Stimulated activated CD8-positive, alpha-beta memory T cell treated with anti-CD3 and anti-CD28 coated beads, Interleukin-4, amount 100 ng/mL, for 1 hour (primary cell): ENCODE results near the gene TVP23A.

Experiments used
- DNase-seq, 2 donors: peaks; one replicate each; pipeline ENCODE4 v3.0.0-alpha.2; 2020; ENCODE audit warnings: low read depth in 2 of 2, low spot score in 1 of 2

TVP23A gene

GRCh38 chr16:10817963-10818941 is at the start of gene TVP23A:
Gene TVP23A, minus strand, starts transcription at chr16:10818794. Its CDS starts 301 bp downstream, at chr16:10818493.
- no peak for DNase-seq

DNA sequence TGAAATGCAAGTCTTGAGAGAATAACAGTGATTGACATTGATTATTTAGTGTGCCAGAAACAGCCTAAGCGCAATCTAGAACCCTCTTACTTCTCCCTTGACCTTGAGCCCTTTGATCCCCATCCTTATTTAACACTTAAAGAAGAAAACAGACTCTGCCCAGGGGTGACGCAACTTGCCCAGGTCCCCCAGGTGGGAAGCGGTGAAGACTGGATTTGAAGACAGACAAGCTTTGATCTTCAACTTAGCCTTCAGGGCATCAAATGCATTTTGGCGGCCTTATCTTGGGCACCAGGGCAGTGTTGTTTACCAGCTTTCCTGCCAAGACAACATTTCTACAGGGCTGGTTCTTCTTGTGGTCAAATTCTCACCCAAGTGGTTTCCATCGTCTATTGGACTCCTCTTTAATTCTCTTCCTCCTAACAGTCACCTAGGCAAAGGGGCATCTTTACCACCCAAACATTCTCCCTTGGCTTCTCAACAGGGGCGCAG is 49.6 kb upstream of the TVP23A start:
- DNase-seq: no peak

GRCh38 chr16:10867199-10867598 is 48.6 kb upstream of the TVP23A start:
- no peak for DNase-seq

DNA sequence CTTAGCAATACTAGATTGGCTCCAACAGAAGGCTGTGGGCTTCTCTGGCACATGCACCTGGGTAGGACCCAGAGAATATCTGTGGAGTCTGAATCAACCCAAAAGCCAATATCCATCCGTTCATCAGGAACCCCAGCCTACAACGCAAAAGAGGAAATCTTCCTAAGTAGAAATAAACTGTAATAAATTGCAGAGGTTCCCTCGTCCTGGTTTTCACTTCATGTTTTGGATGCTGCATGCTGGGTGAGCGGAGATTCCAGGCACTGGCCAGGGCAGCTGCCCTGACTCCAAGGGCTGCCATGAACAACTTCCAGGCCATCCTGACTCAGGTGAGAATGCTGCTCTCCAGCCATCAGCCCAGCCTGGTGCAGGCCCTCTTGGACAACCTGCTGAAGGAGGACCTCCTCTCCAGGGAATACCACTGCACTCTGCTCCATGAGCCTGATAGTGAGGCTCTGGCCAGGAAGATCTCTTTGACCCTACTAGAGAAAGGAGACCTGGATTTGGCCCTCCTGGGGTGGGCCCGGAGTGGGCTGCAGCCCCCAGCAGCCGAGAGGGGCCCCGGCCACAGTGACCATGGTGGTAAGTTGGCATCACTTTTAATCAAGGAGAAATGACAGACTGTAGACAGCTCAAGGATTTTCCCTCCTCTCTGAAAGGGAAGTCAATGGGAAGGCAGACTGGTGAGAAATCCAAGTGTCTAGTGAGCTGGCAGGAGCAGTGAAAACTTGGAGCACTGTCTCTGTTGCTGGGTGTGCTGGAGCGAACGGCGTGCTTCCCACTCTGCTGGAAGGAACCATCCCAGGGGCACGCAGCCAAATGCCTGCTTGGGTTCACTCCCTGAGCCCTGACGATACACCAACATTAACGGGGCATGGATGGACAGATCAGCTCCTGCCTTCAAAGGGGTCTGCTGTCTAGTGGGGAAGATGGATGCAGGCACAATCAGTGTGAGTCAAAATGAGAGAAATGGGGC is 47.7 kb upstream of the TVP23A start:
- DNase-seq: no peak

DNA sequence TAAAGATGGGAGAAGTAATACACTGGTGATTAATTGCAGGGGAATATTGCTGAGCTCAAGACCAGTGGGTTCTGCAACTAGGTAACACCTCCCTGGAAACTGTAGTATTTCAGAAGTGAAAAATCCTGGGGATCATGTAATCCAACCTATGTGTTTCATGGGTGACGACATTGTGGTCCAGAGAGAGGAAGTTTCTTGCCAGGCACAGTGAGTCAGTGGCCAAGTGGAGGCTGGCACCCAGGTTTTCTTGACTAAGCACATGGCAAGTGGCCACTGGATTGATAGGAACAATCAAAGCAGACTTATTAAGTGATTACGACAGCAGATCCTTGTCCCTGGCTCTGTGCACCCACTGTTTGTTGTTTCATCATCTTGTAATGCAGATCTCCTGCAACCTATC is 43.8 kb upstream of the TVP23A start:
- DNase-seq: no peak

GRCh38 chr16:10859658-10860057 is 41.1 kb upstream of the TVP23A start:
- DNase-seq: no peak

DNA sequence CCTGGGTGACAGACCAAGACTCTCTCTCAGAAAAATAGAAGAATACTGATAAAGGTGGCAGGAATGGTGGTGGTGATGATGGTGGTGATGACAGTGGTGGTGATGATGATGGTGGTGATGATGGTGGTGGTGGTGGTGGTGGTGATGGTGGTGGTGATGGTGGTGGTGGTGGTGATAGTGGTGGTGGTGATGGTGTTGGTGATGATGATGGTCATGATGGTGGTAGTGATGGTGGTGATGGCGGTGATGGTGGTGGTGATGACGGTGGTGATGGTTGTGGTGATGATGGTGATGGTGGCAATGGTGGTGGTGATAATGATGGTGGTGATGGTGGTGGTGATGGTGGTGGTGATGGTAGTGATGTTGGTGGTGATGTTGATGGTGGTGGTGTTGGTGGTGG is 40.4 kb upstream of the TVP23A start:
- DNase-seq: no peak

GRCh38 chr16:10858203-10858602 is 39.6 kb upstream of the TVP23A start:
- DNase-seq: no peak

- no peak for DNase-seq
Measured at GRCh38 chr16:10856042-10856441, 37.4 kb upstream of the TVP23A start.

DNA sequence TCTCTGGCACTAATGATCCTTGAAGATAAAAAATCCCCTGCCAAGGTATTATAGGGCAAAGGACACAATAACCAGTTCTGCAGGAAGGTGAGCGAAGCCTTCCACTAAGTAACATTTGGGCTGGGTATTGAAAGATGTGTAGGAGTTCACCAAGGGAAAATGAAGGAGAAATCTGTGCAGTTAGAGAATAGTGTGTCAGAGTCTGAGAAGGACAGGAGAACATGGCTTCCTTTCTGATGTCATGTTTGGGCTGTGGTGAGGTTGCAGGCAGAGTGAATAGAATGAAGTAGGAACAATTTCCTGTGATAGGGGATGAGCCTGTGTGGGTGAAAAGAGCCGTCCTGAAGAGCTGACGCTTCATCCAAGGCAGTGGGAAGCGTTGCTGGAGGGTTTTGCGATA is 34.4 kb upstream of the TVP23A start:
- DNase-seq: no peak

- DNase-seq: no peak
Measured at GRCh38 chr16:10852286-10852685, 33.7 kb upstream of the TVP23A start.

DNA sequence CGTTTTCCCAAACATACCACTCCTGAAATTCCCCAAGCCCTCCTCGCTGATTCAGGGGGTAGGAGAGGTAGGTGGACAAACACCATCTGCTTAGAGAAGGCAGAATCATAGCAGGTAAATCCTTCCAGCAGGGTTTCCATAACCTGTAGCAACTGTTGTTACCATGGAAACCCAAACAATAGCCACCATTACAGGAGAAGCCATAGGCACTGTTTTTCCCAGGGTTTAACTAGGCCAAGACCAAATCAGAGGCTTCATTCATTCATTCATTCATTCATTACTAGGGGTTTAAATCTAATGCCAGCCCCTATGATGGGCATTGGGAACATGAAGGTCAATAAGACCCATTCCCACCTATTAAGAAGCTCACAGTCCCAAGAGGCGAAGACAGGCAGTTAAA is 32.9 kb upstream of the TVP23A start:
- DNase-seq: no peak

DNA sequence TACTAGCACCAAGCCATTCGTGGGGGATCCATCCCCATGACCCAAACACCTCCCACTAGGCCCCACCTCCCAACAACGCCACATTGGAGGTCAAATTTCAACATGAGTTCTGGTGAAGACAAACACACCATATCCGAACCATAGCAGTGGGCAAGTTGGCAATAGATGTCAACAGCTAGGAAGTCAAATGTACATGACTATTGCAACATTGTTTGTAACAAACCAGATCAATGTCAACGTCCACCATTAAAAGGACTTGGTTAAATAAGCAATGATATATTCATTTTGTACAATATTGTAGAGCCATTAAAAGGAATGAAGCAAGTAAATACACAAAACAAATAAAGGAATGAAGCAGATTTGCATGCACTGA is 31.9 kb upstream of the TVP23A start:
- no peak for DNase-seq

DNA sequence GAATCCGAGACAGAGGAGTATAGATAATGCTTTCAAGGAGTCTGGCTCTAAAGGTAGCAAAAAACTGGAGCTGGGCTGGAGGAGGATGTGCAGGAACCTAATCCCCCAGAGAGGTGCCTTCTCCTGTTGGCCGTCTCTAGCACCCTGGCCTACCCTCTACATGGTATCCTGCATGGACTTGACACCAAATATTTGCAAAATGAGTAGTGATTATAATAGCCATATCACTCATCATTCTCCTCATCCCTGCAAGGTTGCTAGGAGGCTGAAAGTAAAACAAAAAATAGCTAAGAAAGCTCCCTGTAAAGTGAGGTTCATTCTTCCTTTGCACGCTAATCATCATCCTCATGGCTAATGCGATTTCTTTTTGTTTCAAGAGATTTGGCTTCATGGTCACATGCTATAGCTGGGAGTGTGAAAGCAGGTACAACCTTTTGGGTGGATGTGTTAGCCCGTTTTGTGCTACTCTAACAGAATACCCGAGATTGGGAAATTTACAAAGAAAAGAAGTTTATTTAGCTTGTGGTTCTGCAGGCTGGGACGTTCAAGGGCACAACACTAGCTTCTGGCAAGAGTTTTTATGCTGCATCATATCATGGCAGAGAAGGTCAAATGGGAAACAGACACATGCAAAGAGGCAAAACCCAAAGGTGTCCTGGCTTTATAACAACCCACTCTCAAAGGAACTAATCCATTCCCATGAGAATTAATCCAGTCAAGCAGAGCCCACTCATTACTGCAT is 31.3 kb upstream of the TVP23A start:
- no peak for DNase-seq

DNA sequence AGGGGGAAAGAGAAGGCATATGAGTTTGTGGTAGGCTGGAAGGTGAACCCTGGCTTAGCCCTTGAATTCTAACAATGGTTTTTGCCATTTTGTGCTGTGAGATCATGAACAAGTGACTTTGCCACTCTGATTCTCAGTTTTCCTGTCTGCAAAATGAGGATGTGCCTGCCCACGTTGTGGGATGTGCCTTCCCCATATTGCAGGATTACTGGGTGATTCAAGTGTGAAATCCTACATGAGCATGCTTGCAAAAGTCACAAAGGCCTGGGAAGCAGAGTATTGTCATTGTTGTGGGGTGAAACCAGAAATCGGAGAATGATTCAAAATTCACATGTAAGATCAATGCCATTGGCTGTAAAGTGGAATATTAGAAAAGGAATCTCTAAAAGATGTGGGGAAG is 28.6 kb upstream of the TVP23A start:
- DNase-seq: no peak

- DNase-seq: no peak
Measured at GRCh38 chr16:10846213-10846998, 27.8 kb upstream of the TVP23A start.

DNA sequence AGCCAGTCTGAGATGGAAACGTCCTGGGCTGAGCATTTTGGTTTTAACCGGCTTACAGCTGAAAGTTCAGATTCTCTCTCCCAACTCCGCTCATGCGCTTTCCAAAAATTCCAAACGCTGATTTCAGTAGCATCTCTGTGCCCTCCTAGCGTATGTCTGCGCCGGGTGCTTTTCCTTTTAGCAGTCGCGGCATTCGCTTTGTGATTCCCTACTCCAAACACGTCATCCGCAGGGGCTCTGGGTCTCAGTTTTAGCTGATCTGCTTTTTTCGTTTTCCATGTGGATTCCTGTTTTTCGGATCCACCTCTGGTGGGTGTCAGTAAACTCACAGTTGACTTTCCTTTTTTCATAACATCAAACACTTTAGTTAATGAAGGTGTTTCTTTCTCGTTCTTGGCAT is 22.1 kb upstream of the TVP23A start:
- DNase-seq: no peak

- no peak for DNase-seq
Measured at GRCh38 chr16:10839279-10839666, 20.7 kb upstream of the TVP23A start.

DNA sequence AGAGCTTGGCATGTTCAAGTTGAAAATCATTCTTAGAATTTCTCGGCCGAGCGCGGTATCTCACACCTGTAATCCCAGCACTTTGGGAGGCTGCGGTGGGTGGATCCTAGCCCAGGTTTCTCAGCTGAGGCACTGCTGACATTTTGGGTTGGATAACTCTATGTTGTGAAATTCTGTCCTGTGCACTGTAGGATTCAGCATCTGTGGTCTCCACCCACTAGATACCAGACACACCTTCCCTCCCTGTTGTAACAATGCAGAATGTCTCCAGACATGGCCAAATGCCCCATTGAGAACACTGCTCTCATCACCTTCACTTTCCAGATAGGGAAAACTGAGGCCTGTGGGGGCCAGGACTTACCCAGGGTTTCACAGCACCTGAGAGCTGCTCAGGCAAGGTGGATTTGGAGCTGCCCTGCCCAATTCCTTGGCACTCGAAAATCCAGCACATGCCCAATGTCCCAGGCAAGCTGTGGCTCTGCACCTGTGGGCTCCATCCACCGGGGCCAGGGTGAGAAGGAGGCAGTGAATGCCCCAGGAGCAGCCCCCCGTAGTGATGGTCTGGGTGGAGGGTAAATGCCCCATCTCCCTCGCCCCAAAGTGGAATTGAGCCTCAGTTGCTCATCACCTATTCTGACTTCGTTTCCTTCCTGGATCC is 20.2 kb upstream of the TVP23A start:
- DNase-seq: no peak
